Measurements from ENCODE around the gene FLRT1.
A peak's percentile ranks its signal among the peaks of the same experiment; 100 is the strongest.
"Not testable (repeated sequence)": the region's sequence is repeated elsewhere in the genome, so short reads cannot be mapped to it uniquely, and the experiment has no call there.

Gene FLRT1

GRCh38 chr11:64026575-64027205, 9.0 kb upstream of the FLRT1 start:
- no peak for DNase-seq

- DNase-seq: no peak
Measured at GRCh38 chr11:64027651-64028397, 7.9 kb upstream of the FLRT1 start.

GRCh38 chr11:64028398-64029115, 7.2 kb upstream of the FLRT1 start:
- peak; percentile 76 for DNase-seq

GRCh38 chr11:64029773-64030172, 6.0 kb upstream of the FLRT1 start:
- DNase-seq: no peak

- no peak for DNase-seq
Measured at GRCh38 chr11:64031001-64031400, 4.7 kb upstream of the FLRT1 start.

- no peak for DNase-seq
Measured at GRCh38 chr11:64032050-64032449, 3.7 kb upstream of the FLRT1 start.

GRCh38 chr11:64034411-64034811, 1.3 kb upstream of the FLRT1 start:
- DNase-seq: no peak

- DNase-seq: no peak
Measured at GRCh38 chr11:64035081-64035524, 628 bp upstream of the FLRT1 start.

GRCh38 chr11:64036087-64037026, 626 bp downstream of the FLRT1 start:
- peak; percentile 84 for DNase-seq

GRCh38 chr11:64037027-64037634, 1.4 kb downstream of the FLRT1 start:
- DNase-seq: no peak

- no peak for DNase-seq
Measured at GRCh38 chr11:64038500-64038899, 2.8 kb downstream of the FLRT1 start.

GRCh38 chr11:64039012-64039665, 3.4 kb downstream of the FLRT1 start:
- no peak for DNase-seq

GRCh38 chr11:64040684-64041322, 5.1 kb downstream of the FLRT1 start:
- no peak for DNase-seq

- DNase-seq: no peak
Measured at GRCh38 chr11:64041846-64042245, 6.1 kb downstream of the FLRT1 start.

- DNase-seq: no peak
Measured at GRCh38 chr11:64042301-64042700, 6.6 kb downstream of the FLRT1 start.

GRCh38 chr11:64043545-64043944, 7.8 kb downstream of the FLRT1 start:
- no peak for DNase-seq

GRCh38 chr11:64044730-64045393, 9.1 kb downstream of the FLRT1 start:
- DNase-seq: peak; percentile 28

GRCh38 chr11:64045700-64046099, 10.0 kb downstream of the FLRT1 start:
- DNase-seq: no peak

- not testable (repeated sequence) for DNase-seq
Measured at GRCh38 chr11:64047373-64047772, 11.6 kb downstream of the FLRT1 start.

GRCh38 chr11:64048042-64048854, 12.5 kb downstream of the FLRT1 start:
- no peak for DNase-seq
